Measurements from ENCODE around the gene ZBTB2. TPM values are rescaled to one million over a fixed set of nuclear protein-coding genes. Genes with fewer than 3 reads are reported as not detected.

ZBTB2 gene
- total RNA-seq, 1 experiment from 2014 or later = 16.2 TPM

DNA sequence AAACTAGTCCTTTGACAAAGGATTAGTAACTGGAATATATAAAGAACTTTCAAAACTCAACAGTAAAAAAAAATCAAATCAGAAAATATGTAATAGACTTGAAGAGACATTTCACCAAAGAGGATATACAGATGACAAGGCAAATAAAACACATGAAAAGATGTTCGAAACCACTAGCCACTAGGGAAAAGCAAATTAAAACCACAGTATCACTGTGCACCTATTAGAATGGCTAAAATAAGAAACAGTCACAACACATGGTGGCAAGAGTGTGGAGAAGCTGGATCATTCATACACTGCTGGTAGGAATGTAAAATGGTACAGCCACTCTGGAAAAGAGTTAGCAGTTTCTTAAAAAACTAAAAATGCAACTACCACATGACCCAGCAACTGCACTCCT is 14.9 kb downstream of the ZBTB2 start:
- no peak overlapping the region; the same call in 1 of the 2 replicates for H3K27ac ChIP-seq (ENCODE audit: low read length)
- in situ Hi-C loops (cut with HindIII; ENCODE audit: low pct_unique_long_range_greater_than_20kb, low sequenced_read_pairs) = no loop called here
- no peaks in the 10 kb centered on the region for H3K27me3 ChIP-seq (ENCODE audit: control insufficient read depth, insufficient read depth, low read length)
- no peak for ATAC-seq
- H3K4me3 ChIP-seq (ENCODE audit: low read depth in 2 of 2, low read length in 2 of 2) = no peak overlapping the region
- no peaks in the 10 kb centered on the region for H3K36me3 ChIP-seq (ENCODE audit: control insufficient read depth, insufficient read depth, low read length)
- ChIA-PET POLR2A (interaction anchor here (0.6 kb wide), 1 partner anchor 327 kb away, joined by 13 read pairs; no protein-coding TSS in a partner anchor), CTCF (no interaction called here)
- intact Hi-C loops (cut with micrococcal nuclease; ENCODE audit: unreplicated experiment) = no loop called here
- no peaks in the 10 kb centered on the region for H3K9me3 ChIP-seq (ENCODE audit: control insufficient read depth, insufficient read depth, low read depth, low read length)
- no peak for DNase-seq (ENCODE audit: low read depth, low spot score)
- no peak for TF ChIP-seq SIN3A (IDR thresholded peaks at IDR 0.05; ENCODE audit: borderline replicate concordance, insufficient read depth, low read depth, low read length)
- TF ChIP-seq POLR2AphosphoS5 (IDR thresholded peaks at IDR 0.05; ENCODE audit: low read depth, low read length) = no peak
- no peak for TF ChIP-seq REST (IDR thresholded peaks at IDR 0.05; ENCODE audit: insufficient read depth in 1 of 2, low read depth in 2 of 2, low read length in 1 of 2)
- TF ChIP-seq TCF7L2 (IDR thresholded peaks at IDR 0.05; ENCODE audit: low read depth, low read length) = no peak
- TF ChIP-seq, protein P1, sequence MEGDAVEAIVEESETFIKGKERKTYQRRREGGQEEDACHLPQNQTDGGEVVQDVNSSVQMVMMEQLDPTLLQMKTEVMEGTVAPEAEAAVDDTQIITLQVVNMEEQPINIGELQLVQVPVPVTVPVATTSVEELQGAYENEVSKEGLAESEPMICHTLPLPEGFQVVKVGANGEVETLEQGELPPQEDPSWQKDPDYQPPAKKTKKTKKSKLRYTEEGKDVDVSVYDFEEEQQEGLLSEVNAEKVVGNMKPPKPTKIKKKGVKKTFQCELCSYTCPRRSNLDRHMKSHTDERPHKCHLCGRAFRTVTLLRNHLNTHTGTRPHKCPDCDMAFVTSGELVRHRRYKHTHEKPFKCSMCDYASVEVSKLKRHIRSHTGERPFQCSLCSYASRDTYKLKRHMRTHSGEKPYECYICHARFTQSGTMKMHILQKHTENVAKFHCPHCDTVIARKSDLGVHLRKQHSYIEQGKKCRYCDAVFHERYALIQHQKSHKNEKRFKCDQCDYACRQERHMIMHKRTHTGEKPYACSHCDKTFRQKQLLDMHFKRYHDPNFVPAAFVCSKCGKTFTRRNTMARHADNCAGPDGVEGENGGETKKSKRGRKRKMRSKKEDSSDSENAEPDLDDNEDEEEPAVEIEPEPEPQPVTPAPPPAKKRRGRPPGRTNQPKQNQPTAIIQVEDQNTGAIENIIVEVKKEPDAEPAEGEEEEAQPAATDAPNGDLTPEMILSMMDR (IDR thresholded peaks at IDR 0.05) = no peak
- BruUV-seq (replicated peaks) = no TSS peak
- peaks cover 10% of the 10 kb centered on the region for H3K4me1 ChIP-seq (ENCODE audit: control insufficient read depth, insufficient read depth, low read length)

GRCh38 chr6:151375833-151376232 is 15.5 kb downstream of the ZBTB2 start:
- ChIA-PET CTCF (no interaction called here), POLR2A (no interaction called here)
- Histone ChIP-seq H3K27me3 (ENCODE audit: control insufficient read depth, insufficient read depth, low read length) (no peaks in the 10 kb centered on the region), H3K4me3 (ENCODE audit: low read depth in 2 of 2, low read length in 2 of 2) (no peak overlapping the region), H3K9me3 (ENCODE audit: control insufficient read depth, insufficient read depth, low read depth, low read length) (no peaks in the 10 kb centered on the region), H3K36me3 (ENCODE audit: control insufficient read depth, insufficient read depth, low read length) (0 out of 2 replicates have a peak, but pooled peaks cover 2% of the 10 kb centered on the region), H3K4me1 (ENCODE audit: control insufficient read depth, insufficient read depth, low read length) (peaks cover 10% of the 10 kb centered on the region), H3K27ac (ENCODE audit: low read length) (no peak overlapping the region)
- TF ChIP-seq REST (IDR thresholded peaks at IDR 0.05; ENCODE audit: insufficient read depth in 1 of 2, low read depth in 2 of 2, low read length in 1 of 2) = no peak
- TF ChIP-seq POLR2AphosphoS5 (IDR thresholded peaks at IDR 0.05; ENCODE audit: low read depth, low read length) = no peak
- TF ChIP-seq TCF7L2 (IDR thresholded peaks at IDR 0.05; ENCODE audit: low read depth, low read length) = no peak
- TF ChIP-seq, protein P1 (IDR thresholded peaks at IDR 0.05) = no peak
- TF ChIP-seq SIN3A (IDR thresholded peaks at IDR 0.05; ENCODE audit: borderline replicate concordance, insufficient read depth, low read depth, low read length) = no peak
- in situ Hi-C loops (cut with HindIII; ENCODE audit: low pct_unique_long_range_greater_than_20kb, low sequenced_read_pairs) (no loop called here), intact Hi-C loops (cut with micrococcal nuclease; ENCODE audit: unreplicated experiment) (no loop called here)
- DNase-seq (ENCODE audit: low read depth, low spot score) (no peak), ATAC-seq (no peak)
- no TSS peak for BruUV-seq (replicated peaks)
